Measurements from ENCODE around the gene ANKRD6.

The ANKRD6 gene

DNA sequence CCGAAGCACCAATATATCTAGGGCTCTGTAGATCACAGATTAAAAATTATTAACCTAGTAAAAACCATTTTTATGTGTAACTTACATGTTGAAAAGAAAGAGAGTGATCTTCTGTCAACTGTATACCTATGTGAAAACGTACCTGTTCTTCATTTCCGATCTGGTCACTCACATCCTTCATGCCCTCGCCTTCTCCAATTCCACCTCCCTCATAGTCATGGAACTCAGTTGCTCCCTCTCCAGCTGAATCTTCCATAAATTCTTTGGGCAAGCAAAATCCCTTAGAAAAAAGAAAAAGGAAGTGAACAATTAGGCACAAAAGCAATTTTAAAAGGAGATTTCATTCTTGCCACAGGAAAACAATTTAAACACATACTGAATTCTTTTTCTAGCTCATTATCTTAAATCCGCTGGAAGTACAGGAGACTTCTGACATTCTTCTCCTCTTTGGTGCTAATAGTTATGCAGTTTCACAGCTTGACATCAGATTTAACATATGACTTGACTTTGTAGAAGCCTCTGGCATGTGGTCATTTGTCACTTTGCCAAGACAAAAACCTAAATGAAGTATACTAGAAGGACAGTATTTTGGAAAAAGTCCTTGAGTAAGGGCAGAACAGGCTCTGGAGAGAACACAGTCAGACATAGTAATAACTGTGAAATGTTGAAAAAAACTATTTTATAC is 235.1 kb downstream of the ANKRD6 start:
- POLR2A ChIA-PET: no interaction called here
- TF ChIP-seq, protein P1, sequence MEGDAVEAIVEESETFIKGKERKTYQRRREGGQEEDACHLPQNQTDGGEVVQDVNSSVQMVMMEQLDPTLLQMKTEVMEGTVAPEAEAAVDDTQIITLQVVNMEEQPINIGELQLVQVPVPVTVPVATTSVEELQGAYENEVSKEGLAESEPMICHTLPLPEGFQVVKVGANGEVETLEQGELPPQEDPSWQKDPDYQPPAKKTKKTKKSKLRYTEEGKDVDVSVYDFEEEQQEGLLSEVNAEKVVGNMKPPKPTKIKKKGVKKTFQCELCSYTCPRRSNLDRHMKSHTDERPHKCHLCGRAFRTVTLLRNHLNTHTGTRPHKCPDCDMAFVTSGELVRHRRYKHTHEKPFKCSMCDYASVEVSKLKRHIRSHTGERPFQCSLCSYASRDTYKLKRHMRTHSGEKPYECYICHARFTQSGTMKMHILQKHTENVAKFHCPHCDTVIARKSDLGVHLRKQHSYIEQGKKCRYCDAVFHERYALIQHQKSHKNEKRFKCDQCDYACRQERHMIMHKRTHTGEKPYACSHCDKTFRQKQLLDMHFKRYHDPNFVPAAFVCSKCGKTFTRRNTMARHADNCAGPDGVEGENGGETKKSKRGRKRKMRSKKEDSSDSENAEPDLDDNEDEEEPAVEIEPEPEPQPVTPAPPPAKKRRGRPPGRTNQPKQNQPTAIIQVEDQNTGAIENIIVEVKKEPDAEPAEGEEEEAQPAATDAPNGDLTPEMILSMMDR (IDR thresholded peaks at IDR 0.05; ENCODE audit: control extremely low read depth, extremely low read depth, low read depth, missing control alignments): no peak
- no peak for DNase-seq (ENCODE audit: extremely low spot score)
- CTCF ChIA-PET: interaction anchor here (1.4 kb wide), 1 partner anchor 14 kb away, joined by 3 read pairs; no protein-coding TSS in a partner anchor

DNA sequence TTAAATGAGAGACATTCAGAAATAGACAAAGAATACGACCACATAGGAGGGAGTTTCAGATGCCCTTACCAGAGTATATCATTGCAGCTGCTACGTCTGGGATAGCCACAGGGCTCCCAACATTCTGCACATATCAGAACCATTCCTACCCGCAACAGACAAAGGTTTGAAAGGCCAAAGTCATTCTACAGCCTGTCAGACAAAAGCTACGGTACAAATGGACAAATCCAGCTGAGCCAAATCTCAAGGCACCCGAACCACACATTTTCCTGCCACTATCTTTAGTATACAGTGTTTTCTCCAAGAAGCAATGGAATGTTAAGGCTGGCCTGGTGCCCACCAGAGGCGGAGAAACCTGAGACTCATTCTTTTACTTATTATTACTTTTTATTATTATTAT is 236.1 kb downstream of the ANKRD6 start:
- TF ChIP-seq, protein P1 (IDR thresholded peaks at IDR 0.05; ENCODE audit: control extremely low read depth, extremely low read depth, low read depth, missing control alignments): no peak
- DNase-seq (ENCODE audit: extremely low spot score): no peak
- ChIA-PET CTCF (interaction anchor here (1.4 to 1.7 kb wide), 2 partner anchors 8 to 13 kb away, joined by 3 to 6 read pairs; no protein-coding TSS in a partner anchor), POLR2A (no interaction called here)

GRCh38 chr6:89670935-89671565 is 238.1 kb downstream of the ANKRD6 start:
- no peak for DNase-seq (ENCODE audit: extremely low spot score)
- POLR2A ChIA-PET: no interaction called here
- TF ChIP-seq, protein P1 (IDR thresholded peaks at IDR 0.05; ENCODE audit: control extremely low read depth, extremely low read depth, low read depth, missing control alignments): no peak
- CTCF ChIA-PET: no interaction called here

- CTCF ChIA-PET: interaction anchor here (1.2 to 1.8 kb wide), 2 partner anchors 14 to 91 kb away, joined by 3 to 4 read pairs; no protein-coding TSS in a partner anchor
- no peak for DNase-seq (ENCODE audit: extremely low spot score)
- POLR2A ChIA-PET: no interaction called here
- TF ChIP-seq, protein P1 (IDR thresholded peaks at IDR 0.05; ENCODE audit: control extremely low read depth, extremely low read depth, low read depth, missing control alignments): no peak
These were observed 243.2 kb downstream of the ANKRD6 start for GRCh38 chr6:89675949-89676748.

- TF ChIP-seq, protein P1 (IDR thresholded peaks at IDR 0.05; ENCODE audit: control extremely low read depth, extremely low read depth, low read depth, missing control alignments): no peak
- CTCF ChIA-PET: no interaction called here
- POLR2A ChIA-PET: no interaction called here
- DNase-seq (ENCODE audit: extremely low spot score): no peak
These were observed 245.6 kb downstream of the ANKRD6 start for GRCh38 chr6:89678531-89678930.

All from GM10248 (cell line).